HG03139 (cell line): ENCODE measurements around the gene ACOT9.
"Not testable (repeated sequence)": the region's sequence is repeated elsewhere in the genome, so short reads cannot be mapped to it uniquely, and the experiment has no call there.

ENCODE experiments used
- ATAC-seq: cut with Tn5 transposase; IDR thresholded peaks from one replicate; pipeline ENCODE4 v1.9.1; 2021; ENCODE audit not compliant: unreplicated experiment

ACOT9 gene

GRCh38 chrX:23742697-23743622 is at the start of gene ACOT9:
Gene ACOT9, minus strand, starts transcription at chrX:23743276. Its CDS starts 132 bp downstream, at chrX:23743144.
- ATAC-seq, result peak; percentile 97

- no peak for ATAC-seq
Measured at GRCh38 chrX:23790155-23790497, 47.0 kb upstream of the ACOT9 start.

GRCh38 chrX:23789386-23790154 is 46.5 kb upstream of the ACOT9 start:
- ATAC-seq, result no peak

GRCh38 chrX:23788946-23789345 is 45.9 kb upstream of the ACOT9 start:
- no peak for ATAC-seq

GRCh38 chrX:23788521-23788920 is 45.4 kb upstream of the ACOT9 start:
- peak; percentile 51 for ATAC-seq

GRCh38 chrX:23787745-23788118 is 44.7 kb upstream of the ACOT9 start:
- no peak for ATAC-seq

GRCh38 chrX:23786268-23786815 is 43.3 kb upstream of the ACOT9 start:
- no peak for ATAC-seq

- ATAC-seq, result no peak
Measured at GRCh38 chrX:23785580-23785979, 42.5 kb upstream of the ACOT9 start.

- no peak for ATAC-seq
Measured at GRCh38 chrX:23784470-23785331, 41.6 kb upstream of the ACOT9 start.

- ATAC-seq, result no peak
Measured at GRCh38 chrX:23783589-23784469, 40.8 kb upstream of the ACOT9 start.

GRCh38 chrX:23782863-23783588 is 40.0 kb upstream of the ACOT9 start, which contains the start of gene SAT1:
Gene SAT1, plus strand, starts transcription at chrX:23783173. Its CDS starts 179 bp downstream, at chrX:23783352.
- ATAC-seq, result peak; percentile 70

GRCh38 chrX:23782455-23782854 is 39.4 kb upstream of the ACOT9 start:
- no peak for ATAC-seq

GRCh38 chrX:23779025-23779424 is 35.9 kb upstream of the ACOT9 start:
- ATAC-seq, result no peak

- ATAC-seq, result no peak
Measured at GRCh38 chrX:23776363-23776762, 33.3 kb upstream of the ACOT9 start.

GRCh38 chrX:23773601-23774175 is 30.6 kb upstream of the ACOT9 start:
- ATAC-seq, result peak; percentile 72

- not testable (repeated sequence) for ATAC-seq
Measured at GRCh38 chrX:23771086-23771485, 28.0 kb upstream of the ACOT9 start.

GRCh38 chrX:23770142-23770541 is 27.1 kb upstream of the ACOT9 start:
- ATAC-seq, result no peak

GRCh38 chrX:23766650-23767551 is 23.8 kb upstream of the ACOT9 start:
- no peak for ATAC-seq
